ENCODE results near the gene DCBLD2. TPM values are rescaled to one million over a fixed set of nuclear protein-coding genes. Genes with fewer than 3 reads are reported as not detected.

The DCBLD2 gene
- total RNA-seq, 1 donor from 2014 or later = 33.9 TPM

DNA sequence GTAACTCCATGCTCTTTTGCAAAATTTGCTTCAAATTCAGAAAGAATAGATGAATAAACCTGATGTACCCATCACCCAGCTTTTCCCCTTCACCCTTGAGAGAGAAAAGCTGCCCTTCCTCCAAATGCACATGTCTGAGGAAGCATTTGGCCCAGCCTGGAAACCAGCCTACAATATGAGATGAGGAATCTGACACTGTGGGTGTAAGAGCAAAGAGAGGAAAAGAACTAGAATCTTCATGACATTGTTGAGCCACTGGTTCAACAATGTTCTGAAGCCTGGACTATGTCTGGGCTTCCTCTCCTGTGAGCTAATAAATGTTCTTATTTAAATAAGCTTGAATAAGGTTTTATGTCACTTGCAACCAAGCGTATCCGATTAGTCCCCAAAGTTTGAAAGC is 18.7 kb upstream of the DCBLD2 start:
- TF ChIP-seq, protein P1, sequence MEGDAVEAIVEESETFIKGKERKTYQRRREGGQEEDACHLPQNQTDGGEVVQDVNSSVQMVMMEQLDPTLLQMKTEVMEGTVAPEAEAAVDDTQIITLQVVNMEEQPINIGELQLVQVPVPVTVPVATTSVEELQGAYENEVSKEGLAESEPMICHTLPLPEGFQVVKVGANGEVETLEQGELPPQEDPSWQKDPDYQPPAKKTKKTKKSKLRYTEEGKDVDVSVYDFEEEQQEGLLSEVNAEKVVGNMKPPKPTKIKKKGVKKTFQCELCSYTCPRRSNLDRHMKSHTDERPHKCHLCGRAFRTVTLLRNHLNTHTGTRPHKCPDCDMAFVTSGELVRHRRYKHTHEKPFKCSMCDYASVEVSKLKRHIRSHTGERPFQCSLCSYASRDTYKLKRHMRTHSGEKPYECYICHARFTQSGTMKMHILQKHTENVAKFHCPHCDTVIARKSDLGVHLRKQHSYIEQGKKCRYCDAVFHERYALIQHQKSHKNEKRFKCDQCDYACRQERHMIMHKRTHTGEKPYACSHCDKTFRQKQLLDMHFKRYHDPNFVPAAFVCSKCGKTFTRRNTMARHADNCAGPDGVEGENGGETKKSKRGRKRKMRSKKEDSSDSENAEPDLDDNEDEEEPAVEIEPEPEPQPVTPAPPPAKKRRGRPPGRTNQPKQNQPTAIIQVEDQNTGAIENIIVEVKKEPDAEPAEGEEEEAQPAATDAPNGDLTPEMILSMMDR (IDR thresholded peaks at IDR 0.05; ENCODE audit: partially characterized antibody, unreplicated experiment) = no peak
- no peak for DNase-seq
- no peaks in the 10 kb centered on the region for H3K27me3 Mint-ChIP-seq (ENCODE audit: unreplicated experiment)
- H3K27ac Mint-ChIP-seq (ENCODE audit: unreplicated experiment) = no peak overlapping the region
- no peaks in the 10 kb centered on the region for H3K9me3 Mint-ChIP-seq (ENCODE audit: unreplicated experiment)
- H3K4me1 Mint-ChIP-seq (ENCODE audit: low read depth, unreplicated experiment) = no peaks in the 10 kb centered on the region
- no peak overlapping the region for H3K4me3 Mint-ChIP-seq (ENCODE audit: unreplicated experiment)
- H3K36me3 Mint-ChIP-seq (ENCODE audit: unreplicated experiment) = no peaks in the 10 kb centered on the region

DNA sequence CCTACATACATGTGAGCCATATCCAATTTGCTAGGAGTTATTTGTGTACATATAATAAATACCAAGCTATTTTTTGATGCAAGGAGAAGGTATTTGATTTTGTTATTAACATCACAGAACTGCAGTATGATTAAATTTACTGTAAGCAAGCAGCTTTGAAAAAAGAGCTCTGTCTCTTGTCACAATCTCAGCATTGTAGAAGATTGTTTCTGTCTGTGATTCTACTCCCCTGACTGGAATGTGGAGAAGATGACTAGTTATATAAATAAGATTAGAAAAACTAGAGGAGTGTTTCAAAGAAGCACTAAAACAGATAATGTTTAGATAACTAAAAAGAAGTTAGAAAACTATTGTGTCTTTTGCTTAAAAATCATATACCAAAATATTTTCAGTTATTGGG is 17.1 kb upstream of the DCBLD2 start:
- Mint-ChIP-seq H3K27ac (ENCODE audit: unreplicated experiment) (no peak overlapping the region), H3K4me3 (ENCODE audit: unreplicated experiment) (no peak overlapping the region)

GRCh38 chr3:98917608-98918007 is 16.1 kb upstream of the DCBLD2 start:
- Mint-ChIP-seq H3K4me3 (ENCODE audit: unreplicated experiment) (no peak overlapping the region), H3K27ac (ENCODE audit: unreplicated experiment) (no peak overlapping the region), H3K27me3 (ENCODE audit: unreplicated experiment) (no peaks in the 10 kb centered on the region), H3K4me1 (ENCODE audit: low read depth, unreplicated experiment) (no peaks in the 10 kb centered on the region), H3K9me3 (ENCODE audit: unreplicated experiment) (no peaks in the 10 kb centered on the region), H3K36me3 (ENCODE audit: unreplicated experiment) (no peaks in the 10 kb centered on the region)
- TF ChIP-seq, protein P1 (IDR thresholded peaks at IDR 0.05; ENCODE audit: partially characterized antibody, unreplicated experiment) = no peak
- no peak for DNase-seq

More for the DNA sequence above, 17.1 kb upstream of the DCBLD2 start:
- Mint-ChIP-seq H3K9me3 (ENCODE audit: unreplicated experiment) (no peaks in the 10 kb centered on the region), H3K36me3 (ENCODE audit: unreplicated experiment) (no peaks in the 10 kb centered on the region), H3K4me1 (ENCODE audit: low read depth, unreplicated experiment) (no peaks in the 10 kb centered on the region), H3K27me3 (ENCODE audit: unreplicated experiment) (no peaks in the 10 kb centered on the region)
- DNase-seq = no peak
- TF ChIP-seq, protein P1 (IDR thresholded peaks at IDR 0.05; ENCODE audit: partially characterized antibody, unreplicated experiment) = no peak

DNA sequence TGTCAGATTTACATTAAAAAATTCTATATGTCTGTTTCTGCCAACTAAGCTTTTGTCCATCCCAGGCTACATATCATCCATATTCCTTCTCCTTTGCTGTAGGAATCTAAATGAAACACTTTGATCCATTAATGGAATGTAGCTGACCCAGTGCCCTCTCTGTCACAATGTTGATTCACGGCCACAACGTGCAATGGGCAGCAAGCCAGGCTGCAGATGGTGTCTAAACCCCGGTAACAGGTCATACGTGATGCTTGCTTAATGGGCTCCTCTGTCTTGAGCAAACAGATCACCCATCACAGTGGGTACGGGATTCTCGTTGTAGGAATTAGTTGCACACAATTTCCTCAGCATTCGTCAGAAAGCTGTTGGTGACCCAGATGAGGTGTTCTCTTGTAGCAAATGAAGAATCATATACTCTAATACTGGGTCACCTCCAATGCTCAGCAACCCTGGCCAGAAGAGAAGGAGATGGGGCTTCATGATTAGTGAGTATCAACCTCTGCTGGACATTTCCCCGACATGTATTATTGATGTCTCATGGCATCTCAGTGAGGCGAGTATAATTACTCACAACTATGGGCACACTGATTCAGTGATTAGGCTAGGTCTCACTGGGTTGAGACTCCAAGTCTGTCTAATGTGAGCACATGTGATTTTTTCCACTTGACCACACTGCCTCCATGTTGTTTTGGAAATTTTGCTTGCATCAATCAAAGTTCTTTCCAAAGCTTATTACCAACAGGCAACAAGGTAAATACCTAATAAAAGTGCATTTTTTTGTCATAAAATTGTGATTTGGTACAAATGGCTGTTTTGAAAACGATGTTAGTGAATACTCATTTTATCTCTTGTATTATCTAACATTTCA is 12.9 kb upstream of the DCBLD2 start:
- no peak for DNase-seq
- Mint-ChIP-seq H3K9me3 (ENCODE audit: unreplicated experiment) (no peaks in the 10 kb centered on the region), H3K27ac (ENCODE audit: unreplicated experiment) (no peak overlapping the region), H3K27me3 (ENCODE audit: unreplicated experiment) (no peaks in the 10 kb centered on the region), H3K4me1 (ENCODE audit: low read depth, unreplicated experiment) (no peaks in the 10 kb centered on the region), H3K4me3 (ENCODE audit: unreplicated experiment) (no peak overlapping the region), H3K36me3 (ENCODE audit: unreplicated experiment) (peaks cover 6% of the 10 kb centered on the region)
- TF ChIP-seq, protein P1 (IDR thresholded peaks at IDR 0.05; ENCODE audit: partially characterized antibody, unreplicated experiment) = no peak

DNA sequence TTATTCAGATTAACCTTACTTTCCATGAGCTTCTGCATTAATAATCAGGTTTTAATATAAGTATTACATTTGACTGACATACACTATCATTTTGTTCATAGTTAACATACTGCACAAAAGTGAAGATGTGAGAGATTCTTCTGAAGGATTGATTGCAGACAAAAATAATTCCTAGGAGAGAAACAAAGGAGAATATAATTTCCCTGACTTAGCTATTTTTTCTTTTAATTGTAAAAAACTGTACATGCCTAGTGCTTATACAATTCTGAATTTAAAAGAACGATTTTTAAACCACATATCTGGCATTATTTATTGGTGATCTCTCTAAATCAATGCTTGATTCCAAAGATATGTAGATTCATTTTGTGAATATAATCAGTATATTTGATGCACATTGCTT is 11.0 kb upstream of the DCBLD2 start:
- no peaks in the 10 kb centered on the region for H3K4me1 Mint-ChIP-seq (ENCODE audit: low read depth, unreplicated experiment)
- no peak overlapping the region for H3K27ac Mint-ChIP-seq (ENCODE audit: unreplicated experiment)
- H3K9me3 Mint-ChIP-seq (ENCODE audit: unreplicated experiment) = no peaks in the 10 kb centered on the region
- H3K36me3 Mint-ChIP-seq (ENCODE audit: unreplicated experiment) = peaks cover 6% of the 10 kb centered on the region
- DNase-seq = no peak
- H3K27me3 Mint-ChIP-seq (ENCODE audit: unreplicated experiment) = no peaks in the 10 kb centered on the region
- no peak overlapping the region for H3K4me3 Mint-ChIP-seq (ENCODE audit: unreplicated experiment)
- TF ChIP-seq, protein P1 (IDR thresholded peaks at IDR 0.05; ENCODE audit: partially characterized antibody, unreplicated experiment) = no peak

Data from glutamatergic neuron (in vitro differentiated cells).